Tibial nerve (tissue), 4 donors: Measurements from ENCODE around the gene MINDY3. TPM values are rescaled to one million over a fixed set of nuclear protein-coding genes. Genes with fewer than 3 reads are reported as not detected.

Experiments
- DNase-seq, 2 donors: peaks; one replicate each; pipeline ENCODE4 v3.0.0-alpha.2; 2019; ENCODE audit warnings: low spot score in 2 of 2
- H3K27ac ChIP-seq, 4 donors: fragments of 200-600 bp; sonication (generic) in 3 of 4; one replicate each; pipeline ENCODE4 v1.5.1; 2017 to 2019; ENCODE audit warnings: mild to moderate bottlenecking in 1 of 4
- H3K27me3 ChIP-seq, 2 donors: fragments of 200-600 bp; sonication (generic) in 1 of 2; one replicate each; pipeline versions ENCODE4 v1.5.1 to v1.6.0; 2017 to 2019
- H3K36me3 ChIP-seq, 3 donors: fragments of 200-600 bp; sonication (generic); one replicate each; pipeline ENCODE4 v1.5.1; 2018 to 2019
- H3K4me1 ChIP-seq, 4 donors: fragments of 200-600 bp; sonication (generic) in 3 of 4; one replicate each; pipeline ENCODE4 v1.5.1; 2017 to 2019
- H3K4me3 ChIP-seq, 4 donors: fragments of 200-600 bp; sonication (generic) in 3 of 4; one replicate each; pipeline ENCODE4 v1.5.1; 2017 to 2019; ENCODE audit warnings: mild to moderate bottlenecking in 1 of 4, moderate library complexity in 1 of 4
- H3K9me3 ChIP-seq, 4 donors: fragments of 200-600 bp; sonication (generic) in 3 of 4; one replicate each; pipeline ENCODE4 v1.5.1; 2017 to 2019
- EP300 ChIP-seq, 2 donors: sonication (generic); formaldehyde crosslinking; IDR thresholded peaks; one replicate each; pipeline ENCODE4 v1.6.1; 2017; ENCODE audit warnings: antibody characterized with exemption in 2 of 2, mild to moderate bottlenecking in 1 of 2
- POLR2A ChIP-seq, 2 donors: fragments of 450-650 bp; IDR thresholded peaks; one replicate each; pipeline ENCODE4 v1.6.1; 2017; ENCODE audit warnings: antibody characterized with exemption in 2 of 2, mild to moderate bottlenecking in 2 of 2, moderate library complexity in 2 of 2
- WGBS, 2 donors: methylation state at CpG; one replicate each; pipeline ENCODE4 v1.1.5; 2018; 5-methylcytosine and 5-hydroxymethylcytosine counted together
- total RNA-seq, 4 donors: library from RNA; depleted of rRNA; stranded (reverse); fragments of >200 nt; gene quantifications; one replicate each; pipeline ENCODE4 v1.1.0, GENCODE V29; 2016
- TF ChIP-seq, protein P1 (sequence below), 5 experiments: fragments of 200-600 bp in 3 of 5; fragments of 450-650 bp in 2 of 5; sonication (generic) in 3 of 5; IDR thresholded peaks; one replicate each; pipeline ENCODE4 v1.5.1; 2016 to 2019; ENCODE audit warnings: antibody characterized with exemption in 5 of 5, mild to moderate bottlenecking in 3 of 5, moderate library complexity in 2 of 5

Gene MINDY3
- total RNA-seq, 4 donors from 2014 or later: 25.3 to 33.2 (median 28.2) TPM

- DNase-seq: no peak
- 95 to 96% methylated on average over 3 of the region's 3 CpGs for WGBS, 2 donors
These were observed 58.7 kb downstream of the MINDY3 start for GRCh38 chr10:15801641-15802040.

DNA sequence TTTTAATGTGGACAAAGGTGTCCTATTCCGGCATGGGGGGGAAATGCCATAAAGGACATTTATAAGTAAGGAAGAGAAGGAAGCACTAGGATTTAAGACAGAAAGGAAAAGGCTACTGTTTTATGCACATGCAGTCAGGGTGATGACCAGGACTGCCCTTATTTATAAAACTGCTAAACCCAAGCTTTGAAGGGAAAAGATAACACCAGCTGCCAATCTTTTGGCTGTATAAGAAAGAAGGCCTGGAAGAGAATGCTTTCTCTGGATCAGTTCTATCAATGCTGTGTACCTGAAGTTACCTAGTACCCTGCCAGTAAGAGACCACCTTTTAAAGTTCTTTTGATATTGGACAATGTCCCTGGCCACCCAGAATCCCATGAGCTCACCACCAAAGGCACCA, 59.2 kb downstream of the MINDY3 start:
- TF ChIP-seq, protein P1, sequence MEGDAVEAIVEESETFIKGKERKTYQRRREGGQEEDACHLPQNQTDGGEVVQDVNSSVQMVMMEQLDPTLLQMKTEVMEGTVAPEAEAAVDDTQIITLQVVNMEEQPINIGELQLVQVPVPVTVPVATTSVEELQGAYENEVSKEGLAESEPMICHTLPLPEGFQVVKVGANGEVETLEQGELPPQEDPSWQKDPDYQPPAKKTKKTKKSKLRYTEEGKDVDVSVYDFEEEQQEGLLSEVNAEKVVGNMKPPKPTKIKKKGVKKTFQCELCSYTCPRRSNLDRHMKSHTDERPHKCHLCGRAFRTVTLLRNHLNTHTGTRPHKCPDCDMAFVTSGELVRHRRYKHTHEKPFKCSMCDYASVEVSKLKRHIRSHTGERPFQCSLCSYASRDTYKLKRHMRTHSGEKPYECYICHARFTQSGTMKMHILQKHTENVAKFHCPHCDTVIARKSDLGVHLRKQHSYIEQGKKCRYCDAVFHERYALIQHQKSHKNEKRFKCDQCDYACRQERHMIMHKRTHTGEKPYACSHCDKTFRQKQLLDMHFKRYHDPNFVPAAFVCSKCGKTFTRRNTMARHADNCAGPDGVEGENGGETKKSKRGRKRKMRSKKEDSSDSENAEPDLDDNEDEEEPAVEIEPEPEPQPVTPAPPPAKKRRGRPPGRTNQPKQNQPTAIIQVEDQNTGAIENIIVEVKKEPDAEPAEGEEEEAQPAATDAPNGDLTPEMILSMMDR (IDR thresholded peaks at IDR 0.05): no peak
- TF ChIP-seq EP300 (IDR thresholded peaks at IDR 0.05) (no peak), POLR2A (IDR thresholded peaks at IDR 0.05) (no peak)
- no peaks in the 10 kb centered on the region for H3K4me1 ChIP-seq
- peaks cover 0 to 51% (median 0%) of the 10 kb centered on the region in 3 donors for H3K36me3 ChIP-seq
- H3K27me3 ChIP-seq: no peaks in the 10 kb centered on the region
- H3K27ac ChIP-seq: no peak overlapping the region
- 98 to 100% methylated on average over 1 of the region's 1 CpG for WGBS, 2 donors
- H3K4me3 ChIP-seq: no peak overlapping the region
- no peak for DNase-seq
- peaks cover 0 to 15% (median 0%) of the 10 kb centered on the region in 4 donors for H3K9me3 ChIP-seq

More at GRCh38 chr10:15801641-15802040, 58.7 kb downstream of the MINDY3 start:
- H3K4me1 ChIP-seq: no peaks in the 10 kb centered on the region
- no peak overlapping the region for H3K27ac ChIP-seq
- no peaks in the 10 kb centered on the region for H3K27me3 ChIP-seq
- no peak overlapping the region for H3K4me3 ChIP-seq
- H3K36me3 ChIP-seq: peaks cover 0 to 52% (median 0%) of the 10 kb centered on the region in 3 donors
- TF ChIP-seq, protein P1 (IDR thresholded peaks at IDR 0.05): no peak
- TF ChIP-seq POLR2A (IDR thresholded peaks at IDR 0.05): no peak
- no peak for TF ChIP-seq EP300 (IDR thresholded peaks at IDR 0.05)
- H3K9me3 ChIP-seq: peaks cover 0 to 15% (median 0%) of the 10 kb centered on the region in 4 donors

- DNase-seq: no peak
- H3K27me3 ChIP-seq: no peaks in the 10 kb centered on the region
- WGBS, 2 donors: 81 to 89% methylated on average over 2 of the region's 2 CpGs
- peaks cover 0 to 15% (median 0%) of the 10 kb centered on the region in 4 donors for H3K9me3 ChIP-seq
- H3K4me1 ChIP-seq: peaks cover 0 to 1% (median 0%) of the 10 kb centered on the region in 4 donors
- H3K4me3 ChIP-seq: no peak overlapping the region
- H3K36me3 ChIP-seq: peaks cover 0 to 36% (median 0%) of the 10 kb centered on the region in 3 donors
- no peak overlapping the region for H3K27ac ChIP-seq
- TF ChIP-seq POLR2A (IDR thresholded peaks at IDR 0.05) (no peak), EP300 (IDR thresholded peaks at IDR 0.05) (no peak)
- TF ChIP-seq, protein P1 (IDR thresholded peaks at IDR 0.05): no peak
These were observed 63.0 kb downstream of the MINDY3 start for GRCh38 chr10:15797346-15797745.

DNA sequence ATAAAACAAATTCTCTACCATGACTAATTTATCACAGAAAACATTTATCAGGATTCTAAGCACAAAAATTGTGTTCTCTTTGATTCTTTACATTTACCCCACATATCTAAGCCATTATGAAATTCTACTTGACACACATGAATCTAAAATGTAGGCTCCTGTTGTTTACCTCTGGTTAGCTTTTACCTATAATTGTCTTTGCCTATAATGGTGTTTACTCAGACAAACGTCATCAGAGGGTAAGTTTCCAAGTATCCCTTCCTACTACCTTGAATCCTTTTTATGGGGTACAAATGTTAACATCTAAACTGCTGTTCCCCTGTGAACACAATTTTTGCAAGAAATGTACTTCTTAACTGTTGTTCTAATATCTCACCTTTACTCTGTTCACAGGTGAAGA, 63.5 kb downstream of the MINDY3 start:
- Histone ChIP-seq H3K4me1 (peaks cover 0 to 7% (median 0%) of the 10 kb centered on the region in 4 donors), H3K36me3 (peaks cover 0 to 30% (median 0%) of the 10 kb centered on the region in 3 donors), H3K27me3 (no peaks in the 10 kb centered on the region), H3K9me3 (peaks cover 0 to 15% (median 0%) of the 10 kb centered on the region in 4 donors), H3K27ac (no peak overlapping the region), H3K4me3 (no peak overlapping the region)
- 71 to 79% methylated on average over 1 of the region's 1 CpG for WGBS, 2 donors
- no peak for DNase-seq
- TF ChIP-seq EP300 (IDR thresholded peaks at IDR 0.05) (no peak), POLR2A (IDR thresholded peaks at IDR 0.05) (no peak)
- TF ChIP-seq, protein P1 (IDR thresholded peaks at IDR 0.05): no peak

DNA sequence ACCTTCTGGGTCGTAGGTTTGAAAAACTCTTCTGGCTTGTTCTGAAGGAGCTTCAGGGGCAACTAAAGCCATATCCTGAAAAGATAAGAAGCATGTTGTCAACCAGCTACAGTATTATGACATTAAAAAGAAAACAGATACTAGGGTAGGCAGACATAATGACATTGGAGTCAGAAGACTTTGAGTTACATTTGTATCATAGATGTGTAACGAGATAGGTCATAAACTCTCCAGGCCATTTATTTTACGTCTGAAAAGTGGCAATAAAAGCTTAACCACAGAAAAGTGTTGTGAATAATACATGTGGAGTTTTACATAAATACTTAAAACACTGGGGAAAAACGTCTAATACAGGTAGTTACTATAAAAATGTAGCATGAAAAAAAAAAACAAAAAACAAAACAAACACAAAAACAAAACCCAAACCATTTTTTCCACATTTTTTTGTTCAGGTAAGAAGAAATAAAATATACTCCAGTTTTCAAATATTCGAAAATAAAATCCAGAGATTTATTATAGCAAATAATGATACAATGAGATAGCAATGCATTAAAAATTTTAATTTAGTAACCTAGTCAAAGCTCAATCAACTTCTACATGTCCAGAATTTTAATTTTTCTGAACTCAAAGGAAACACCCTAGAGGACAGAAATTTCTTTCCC, 64.1 kb downstream of the MINDY3 start:
- peaks cover 0 to 12% (median 0%) of the 10 kb centered on the region in 4 donors for H3K4me1 ChIP-seq
- peaks cover 0 to 10% (median 0%) of the 10 kb centered on the region in 4 donors for H3K9me3 ChIP-seq
- H3K27me3 ChIP-seq: no peaks in the 10 kb centered on the region
- no peak overlapping the region for H3K4me3 ChIP-seq
- H3K27ac ChIP-seq: no peak overlapping the region
- peaks cover 0 to 25% (median 0%) of the 10 kb centered on the region in 3 donors for H3K36me3 ChIP-seq
- DNase-seq: no peak
- TF ChIP-seq EP300 (IDR thresholded peaks at IDR 0.05): no peak
- TF ChIP-seq, protein P1 (IDR thresholded peaks at IDR 0.05): no peak
- TF ChIP-seq POLR2A (IDR thresholded peaks at IDR 0.05): no peak
- 84% methylated on average over 5 of the region's 5 CpGs for WGBS, 2 donors
